Keratinocyte (primary cell): ENCODE results near the gene CTCF. TPM values are rescaled to one million over a fixed set of nuclear protein-coding genes. Genes with fewer than 3 reads are reported as not detected.
"Not testable (repeated sequence)": the region's sequence is repeated elsewhere in the genome, so short reads cannot be mapped to it uniquely, and the experiment has no call there.

Experiments used
- DNase-seq: peaks from one replicate; pipeline ENCODE4 v3.0.0-alpha.2; 2011; ENCODE audit warnings: low read depth, missing footprints, low spot score
- FAIRE-seq: peaks from 2 replicates; lab custom pipeline; 2011; peaks lifted over from hg19 to GRCh38; lab: Jason Lieb, UNC
- H2AFZ ChIP-seq: 2 replicates; pipeline ENCODE4 v1.6.0; 2012; ENCODE audit warnings: low read length, control low read depth, inconsistent platforms; ENCODE audit not compliant: control insufficient read depth
- H3K27ac ChIP-seq: 2 replicates; pipeline ENCODE4 v1.5.1; 2011; ENCODE audit warnings: low read length; ENCODE audit not compliant: control insufficient read depth, insufficient read depth
- H3K27me3 ChIP-seq: 3 replicates; pipeline ENCODE4 v1.6.0; 2011; ENCODE audit warnings: low read length; ENCODE audit not compliant: control insufficient read depth, insufficient read depth; ENCODE audit errors: extremely low read depth
- H3K36me3 ChIP-seq, 2 experiments: 2 replicates in 1 of 2; 3 replicates in 1 of 2; pipeline ENCODE4 v1.5.1; 2011; ENCODE audit warnings: low read length in 2 of 2, mild to moderate bottlenecking in 1 of 2; ENCODE audit not compliant: control insufficient read depth in 2 of 2, insufficient read depth in 2 of 2; ENCODE audit errors: extremely low read depth in 1 of 2
- H3K4me1 ChIP-seq: 3 replicates; pipeline ENCODE4 v1.5.1; 2011; ENCODE audit warnings: low read length; ENCODE audit not compliant: control insufficient read depth, insufficient read depth; ENCODE audit errors: extremely low read depth
- H3K4me2 ChIP-seq: 3 replicates; pipeline ENCODE4 v1.6.0; 2011; ENCODE audit warnings: low read depth, low read length; ENCODE audit not compliant: control insufficient read depth, insufficient read depth; ENCODE audit errors: extremely low read depth
- H3K4me3 ChIP-seq, 3 experiments: fragments of 200-600 bp in 1 of 3; sonication (generic) in 1 of 3; 2 replicates in 2 of 3; 3 replicates in 1 of 3; pipeline ENCODE4 v1.5.1; 2011 to 2016; ENCODE audit warnings: low read length in 3 of 3, mild to moderate bottlenecking in 3 of 3, control low read depth in 2 of 3, inconsistent platforms in 1 of 3, low read depth in 1 of 3, mixed read lengths in 1 of 3, mixed run types in 1 of 3, moderate library complexity in 1 of 3; ENCODE audit not compliant: control insufficient read depth in 2 of 3, insufficient read depth in 2 of 3; ENCODE audit errors: extremely low read depth in 1 of 3
- H3K79me2 ChIP-seq: 2 replicates; pipeline ENCODE4 v1.6.0; 2012; ENCODE audit warnings: low read length; ENCODE audit not compliant: control insufficient read depth, insufficient read depth
- H3K9ac ChIP-seq: 3 replicates; pipeline ENCODE4 v1.6.0; 2011; ENCODE audit warnings: low read length; ENCODE audit not compliant: control insufficient read depth, insufficient read depth; ENCODE audit errors: extremely low read depth
- H3K9me1 ChIP-seq: 3 replicates; pipeline ENCODE4 v1.6.0; 2011; ENCODE audit warnings: low read length; ENCODE audit not compliant: control insufficient read depth, insufficient read depth; ENCODE audit errors: extremely low read depth
- H3K9me3 ChIP-seq: 2 replicates; pipeline ENCODE4 v1.5.1; 2012; ENCODE audit warnings: low read depth, low read length; ENCODE audit not compliant: control insufficient read depth
- H4K20me1 ChIP-seq: 3 replicates; pipeline ENCODE4 v1.6.0; 2011; ENCODE audit warnings: low read length; ENCODE audit not compliant: control insufficient read depth, insufficient read depth; ENCODE audit errors: extremely low read depth
- CTCF ChIP-seq, 3 experiments: IDR thresholded peaks in 1 of 3; conservative IDR thresholded peaks in 1 of 3; optimal IDR thresholded peaks in 1 of 3; 2 replicates in 2 of 3; 3 replicates in 1 of 3; pipeline versions ENCODE3 to v1.5.1; 2011; ENCODE audit warnings: low read length in 3 of 3, mild to moderate bottlenecking in 3 of 3, moderate library complexity in 2 of 3, control low read depth in 1 of 3, inconsistent platforms in 1 of 3; ENCODE audit not compliant: insufficient read depth in 2 of 3; ENCODE audit errors: extremely low read depth in 1 of 3
- EZH2 ChIP-seq: IDR thresholded peaks from one replicate; pipeline ENCODE4 v1.6.1; 2012; ENCODE audit warnings: inconsistent platforms, mild to moderate bottlenecking, low read length, moderate library complexity
- dilution Hi-C: fragments of 300-500 bp; cut with MboI; formaldehyde crosslinking; loops from one replicate; pipeline ENCODE4 v1.7.0; 2020; ENCODE audit warnings: low sequenced_read_pairs; ENCODE audit not compliant: extremely low pct_ligation_motif_present
- polyA plus RNA-seq, 5 experiments: library from polyadenylated mRNA; depleted of rRNA in 3 of 5; stranded (reverse) in 3 of 5; stranded (forward) in 1 of 5; unstranded in 1 of 5; fragments of >200 nt; gene quantifications; 1 replicate in 1 of 5; 2 replicates in 3 of 5; 3 replicates in 1 of 5; pipeline versions ENCODE4 v1.2.1 to v1.2.3, GENCODE V29; 2011 to 2012; ENCODE audit warnings: missing spikeins in 2 of 5, low read depth in 1 of 5, low replicate concordance in 1 of 5

Gene CTCF
- polyA plus RNA-seq, 1 donor (not counting 4 experiments of a cell fraction or from before 2014, with no cell fraction given), result 21.4 TPM

GRCh38 chr16:67533024-67533560 is 29.2 kb upstream of the CTCF start:
- dilution Hi-C loops, result no loop called here
- no peak overlapping the region for H2AFZ ChIP-seq
- FAIRE-seq, result no peak
- no peak overlapping the region for H3K4me3 ChIP-seq
- TF ChIP-seq EZH2 (no peak), CTCF (optimal IDR thresholded peaks at IDR 0.05 in 1 of 3, IDR thresholded peaks at IDR 0.05 in 1 of 3, conservative IDR thresholded peaks at IDR 0.05 in 1 of 3; ENCODE audit: extremely low read depth in 1 of 3, insufficient read depth in 2 of 3, low read length in 3 of 3) (no peak)
- H3K9me3 ChIP-seq, result no peaks in the 10 kb centered on the region
- no peaks in the 10 kb centered on the region for H3K36me3 ChIP-seq
- no peaks in the 10 kb centered on the region for H3K27me3 ChIP-seq
- peaks cover 26% of the 10 kb centered on the region for H3K4me1 ChIP-seq
- no peak overlapping the region for H3K9ac ChIP-seq
- H4K20me1 ChIP-seq, result peaks cover 4% of the 10 kb centered on the region
- H3K27ac ChIP-seq, result no peak overlapping the region
- H3K9me1 ChIP-seq, result peaks cover 2% of the 10 kb centered on the region
- DNase-seq, result no peak
- H3K79me2 ChIP-seq, result peaks cover 31% of the 10 kb centered on the region
- no peak overlapping the region for H3K4me2 ChIP-seq

GRCh38 chr16:67533987-67534386 is 28.3 kb upstream of the CTCF start:
- H3K4me1 ChIP-seq, result peaks cover 32% of the 10 kb centered on the region
- H3K4me2 ChIP-seq, H3K27me3 ChIP-seq, H2AFZ ChIP-seq, dilution Hi-C loops, H3K9me3 ChIP-seq, H3K9ac ChIP-seq, FAIRE-seq, H3K36me3 ChIP-seq, DNase-seq, H3K27ac ChIP-seq, H3K4me3 ChIP-seq, H3K9me1 ChIP-seq, H4K20me1 ChIP-seq: not testable (repeated sequence)
- peaks cover 31% of the 10 kb centered on the region for H3K79me2 ChIP-seq

GRCh38 chr16:67534431-67534830 is 27.9 kb upstream of the CTCF start:
- Histone ChIP-seq H3K4me2 (no peak overlapping the region), H3K4me3 (no peak overlapping the region), H3K27ac (no peak overlapping the region), H3K9ac (no peak overlapping the region), H3K9me3 (no peaks in the 10 kb centered on the region), H3K79me2 (peaks cover 30% of the 10 kb centered on the region), H3K4me1 (peaks cover 29% of the 10 kb centered on the region), H3K9me1 (peaks cover 2% of the 10 kb centered on the region), H3K27me3 (no peaks in the 10 kb centered on the region), H4K20me1 (peaks cover 10% of the 10 kb centered on the region), H3K36me3 (peaks cover 0 to 3% of the 10 kb centered on the region in 2 experiments), H2AFZ (no peak overlapping the region)
- FAIRE-seq, result no peak
- TF ChIP-seq EZH2 (no peak), CTCF (optimal IDR thresholded peaks at IDR 0.05 in 1 of 3, IDR thresholded peaks at IDR 0.05 in 1 of 3, conservative IDR thresholded peaks at IDR 0.05 in 1 of 3; ENCODE audit: extremely low read depth in 1 of 3, insufficient read depth in 2 of 3, low read length in 3 of 3) (no peak)
- dilution Hi-C loops, result no loop called here
- no peak for DNase-seq
